CD8-positive, alpha-beta memory T cell (primary cell): ENCODE data around the gene RAD17. TPM values are rescaled to one million over a fixed set of nuclear protein-coding genes. Genes with fewer than 3 reads are reported as not detected.
"Not testable (repeated sequence)": the region's sequence is repeated elsewhere in the genome, so short reads cannot be mapped to it uniquely, and the experiment has no call there.

Source experiments
- CTCF ChIA-PET: fragments of 350-600 bp; sonication (Branson Sonifier 250); formaldehyde crosslinking; loops from one replicate; lab custom pipeline; 2021; ENCODE audit warnings: antibody characterized with exemption; lab: Charles Lee
- POLR2A ChIA-PET: fragments of 350-600 bp; sonication (Branson Sonifier 250); formaldehyde crosslinking; loops from one replicate; lab custom pipeline; 2021; ENCODE audit warnings: antibody characterized with exemption; lab: Charles Lee
- DNase-seq, 5 donors: peaks; one replicate each; pipeline versions ENCODE4 v3.0.0 to v3.0.0-alpha.2; 2020 to 2022; ENCODE audit warnings: mixed read lengths in 1 of 5
- H3K27ac ChIP-seq: one replicate; pipeline ENCODE4 v1.7.0; 2013; ENCODE audit warnings: low read depth, mild to moderate bottlenecking, low read length, moderate library complexity
- H3K27me3 ChIP-seq: 2 replicates; pipeline ENCODE4 v1.7.0; 2013; ENCODE audit warnings: low read length, mild to moderate bottlenecking; ENCODE audit not compliant: insufficient read depth, poor library complexity, severe bottlenecking
- H3K36me3 ChIP-seq: 2 replicates; pipeline ENCODE4 v1.7.0; 2013; ENCODE audit warnings: mild to moderate bottlenecking, low read length, moderate library complexity; ENCODE audit not compliant: insufficient read depth
- H3K4me1 ChIP-seq: 2 replicates; pipeline ENCODE4 v1.7.0; 2013; ENCODE audit warnings: mild to moderate bottlenecking, low read length, moderate library complexity; ENCODE audit not compliant: insufficient read depth
- H3K4me3 ChIP-seq: 2 replicates; pipeline ENCODE4 v1.7.0; 2013; ENCODE audit warnings: mild to moderate bottlenecking, low read length
- H3K9me3 ChIP-seq: 2 replicates; pipeline ENCODE4 v1.7.0; 2013; ENCODE audit warnings: mild to moderate bottlenecking, low read length
- H3K27ac Mint-ChIP-seq, 8 donors: one replicate each; pipeline ENCODE4 v1.8.0; 2020 to 2021; ENCODE audit warnings: mixed read lengths in 8 of 8, mild to moderate bottlenecking in 6 of 8, inconsistent platforms in 3 of 8, moderate library complexity in 3 of 8
- H3K27me3 Mint-ChIP-seq, 2 donors: one replicate each; pipeline ENCODE4 v1.8.0; 2020 to 2021; ENCODE audit warnings: mixed read lengths in 2 of 2, mild to moderate bottlenecking in 1 of 2, moderate library complexity in 1 of 2
- H3K36me3 Mint-ChIP-seq, 3 donors: one replicate each; pipeline ENCODE4 v1.8.0; 2020 to 2021; ENCODE audit warnings: mixed read lengths in 3 of 3, inconsistent platforms in 1 of 3, mild to moderate bottlenecking in 1 of 3
- H3K4me1 Mint-ChIP-seq, 3 donors: one replicate each; pipeline ENCODE4 v1.8.0; 2020 to 2021; ENCODE audit warnings: mixed read lengths in 3 of 3, inconsistent platforms in 1 of 3, mild to moderate bottlenecking in 1 of 3
- H3K4me3 Mint-ChIP-seq, 7 donors: one replicate each; pipeline ENCODE4 v1.8.0; 2020 to 2021; ENCODE audit warnings: mixed read lengths in 7 of 7, mild to moderate bottlenecking in 6 of 7, moderate library complexity in 4 of 7, inconsistent platforms in 2 of 7
- H3K9me3 Mint-ChIP-seq, 5 donors: one replicate each; pipeline ENCODE4 v1.8.0; 2020 to 2022; ENCODE audit warnings: mixed read lengths in 5 of 5, mild to moderate bottlenecking in 3 of 5, moderate library complexity in 2 of 5, inconsistent platforms in 1 of 5
- polyA plus RNA-seq: library from polyadenylated mRNA; unstranded; fragments of 300-500 nt; fragmentation: Illumina TruSeq; gene quantifications from one replicate; pipeline ENCODE4 v1.2.3, GENCODE V29; 2021
- total RNA-seq, 2 experiments: library from RNA; stranded (reverse); gene quantifications; one replicate each; pipeline ENCODE4 v1.2.3, GENCODE V29; 2021

Gene RAD17
- total and polyA plus RNA-seq, 3 experiments from 2014 or later, result 26.5 to 28.4 (median 27.6) TPM

GRCh38 chr5:69455428-69455988 lies 85.9 kb downstream of the RAD17 start:
- H3K4me3 ChIP-seq, H3K4me1 ChIP-seq, H3K36me3 Mint-ChIP-seq, H3K4me3 Mint-ChIP-seq, H3K27me3 ChIP-seq, DNase-seq, H3K9me3 Mint-ChIP-seq, H3K9me3 ChIP-seq, H3K36me3 ChIP-seq, H3K27ac ChIP-seq, H3K4me1 Mint-ChIP-seq, H3K27ac Mint-ChIP-seq, POLR2A ChIA-PET, CTCF ChIA-PET: not testable (repeated sequence)
- H3K27me3 Mint-ChIP-seq, result peaks cover 11 to 23% of the 10 kb centered on the region in 2 donors

DNA sequence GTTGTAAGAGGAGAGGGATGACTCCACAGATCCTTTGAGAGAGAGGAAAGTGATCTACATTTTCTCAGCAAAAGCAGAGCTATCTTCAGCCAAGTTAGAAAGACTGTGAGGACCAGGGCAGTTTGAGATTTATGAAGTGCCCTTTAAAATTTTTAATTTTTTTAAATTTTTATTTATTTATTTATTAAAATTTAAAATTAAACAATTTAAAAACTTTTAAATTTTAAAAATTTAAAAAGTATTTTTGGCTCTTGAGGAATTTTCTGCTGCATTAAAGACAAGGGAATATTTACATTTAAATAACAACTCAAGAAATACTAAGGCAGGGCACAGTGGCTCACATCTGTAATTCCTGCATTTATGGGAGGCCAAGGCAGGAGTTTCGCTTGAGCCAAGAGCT lies 92.6 kb downstream of the RAD17 start:
- H3K27ac Mint-ChIP-seq, result no peak overlapping the region
- POLR2A ChIA-PET, result no interaction called here
- Histone ChIP-seq H3K9me3 (no peaks in the 10 kb centered on the region), H3K27me3 (no peaks in the 10 kb centered on the region), H3K4me1 (no peaks in the 10 kb centered on the region), H3K27ac (no peak overlapping the region), H3K36me3 (no peaks in the 10 kb centered on the region), H3K4me3 (no peak overlapping the region)
- peaks cover 0 to 5% (median 0%) of the 10 kb centered on the region in 3 donors for H3K36me3 Mint-ChIP-seq
- no peak for DNase-seq
- peaks cover 0 to 4% (median 0%) of the 10 kb centered on the region in 5 donors for H3K9me3 Mint-ChIP-seq
- H3K27me3 Mint-ChIP-seq, result peaks cover 4 to 10% of the 10 kb centered on the region in 2 donors
- no peak overlapping the region for H3K4me3 Mint-ChIP-seq
- H3K4me1 Mint-ChIP-seq, result no peaks in the 10 kb centered on the region
- CTCF ChIA-PET, result no interaction called here

Other genes with a start within 250 kb of the RAD17 start
- gene CCNB1, start 202.7 kb upstream of the RAD17 start, total RNA-seq, result 100 to 1,000 TPM; 110 to 120 TPM
- gene CCNB1, start 202.7 kb upstream of the RAD17 start, polyA plus RNA-seq, result 2.1 TPM
- gene CENPH, start 180.2 kb upstream of the RAD17 start, total RNA-seq, result 10 to 100 TPM; 49.6 to 51.2 TPM
- 8.5 TPM for gene CENPH, start 180.2 kb upstream of the RAD17 start, polyA plus RNA-seq
- 10 to 100 TPM; 40.8 to 44.8 TPM for gene CDK7, start 134.9 kb upstream of the RAD17 start, total RNA-seq
- 23.8 TPM for gene CDK7, start 134.9 kb upstream of the RAD17 start, polyA plus RNA-seq
- 1 to 10 TPM; 8.5 to 9.0 TPM for gene CCDC125, start 37.0 kb upstream of the RAD17 start, total RNA-seq
- 6.1 TPM for gene CCDC125, start 37.0 kb upstream of the RAD17 start, polyA plus RNA-seq
- 100 to 1,000 TPM; 104 to 108 TPM for gene AK6, start 298 bp upstream of the RAD17 start, total RNA-seq
- 90.9 TPM for gene AK6, start 298 bp upstream of the RAD17 start, polyA plus RNA-seq
- 10 to 100 TPM; 70.2 to 70.5 TPM for gene TAF9, start 298 bp upstream of the RAD17 start, total RNA-seq
- 95.0 TPM for gene TAF9, start 298 bp upstream of the RAD17 start, polyA plus RNA-seq
- gene MARVELD2, start 45.3 kb downstream of the RAD17 start, total RNA-seq, result under 1 TPM; 0.39 to 0.40 TPM
- gene MARVELD2, start 45.3 kb downstream of the RAD17 start, polyA plus RNA-seq, result 1.4 TPM
- under 1 TPM; 0.58 to 0.68 TPM for gene OCLN, start 123.0 kb downstream of the RAD17 start, total RNA-seq
- gene OCLN, start 123.0 kb downstream of the RAD17 start, polyA plus RNA-seq, result 0.14 TPM
- gene GTF2H2C, start 190.4 kb downstream of the RAD17 start, total RNA-seq, result 10 to 100 TPM; 59.7 to 65.4 TPM
- gene GTF2H2C, start 190.4 kb downstream of the RAD17 start, polyA plus RNA-seq, result 20.4 TPM